ENCODE results near the gene CBLB. TPM values are rescaled to one million over a fixed set of nuclear protein-coding genes. Genes with fewer than 3 reads are reported as not detected.
"Not testable (repeated sequence)": the region's sequence is repeated elsewhere in the genome, so short reads cannot be mapped to it uniquely, and the experiment has no call there.

CBLB gene
- total RNA-seq, 1 donor, result 12.1 TPM

DNA sequence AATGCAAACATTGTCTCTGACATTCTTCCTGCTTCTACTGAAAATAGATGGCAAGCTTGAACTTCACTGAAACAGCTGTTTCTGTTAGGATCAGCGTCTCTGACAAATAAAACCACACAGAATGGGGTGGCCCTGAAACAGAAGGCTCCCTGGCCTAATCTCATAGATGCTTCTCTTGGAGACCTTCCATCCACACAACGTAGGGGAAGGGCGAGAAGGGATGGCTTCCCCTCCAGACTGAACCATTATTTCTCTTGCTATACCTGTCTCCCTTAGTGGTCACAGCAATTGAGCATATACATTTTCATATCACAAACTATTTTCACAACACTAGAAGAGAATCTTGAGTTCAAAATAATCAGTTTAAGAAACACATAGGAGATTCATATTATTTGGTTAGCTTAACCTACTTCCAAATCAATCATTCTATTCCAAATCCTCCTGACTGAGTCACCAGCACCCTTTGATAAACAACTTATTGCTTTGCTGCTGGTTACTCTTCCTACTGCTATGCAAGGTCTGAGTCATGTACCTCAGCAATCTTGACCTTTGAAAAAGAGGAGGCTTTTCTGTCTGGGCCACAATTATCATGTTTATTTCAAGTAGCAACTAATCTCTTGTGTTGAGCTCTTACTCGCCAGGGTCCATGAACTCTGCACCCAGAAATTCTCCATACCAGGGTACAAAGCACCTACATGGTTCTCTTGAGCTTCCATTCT is 45.5 kb downstream of the CBLB start:
- no peak for DNase-seq (ENCODE audit: low read depth in 2 of 3, low spot score in 2 of 3)

DNA sequence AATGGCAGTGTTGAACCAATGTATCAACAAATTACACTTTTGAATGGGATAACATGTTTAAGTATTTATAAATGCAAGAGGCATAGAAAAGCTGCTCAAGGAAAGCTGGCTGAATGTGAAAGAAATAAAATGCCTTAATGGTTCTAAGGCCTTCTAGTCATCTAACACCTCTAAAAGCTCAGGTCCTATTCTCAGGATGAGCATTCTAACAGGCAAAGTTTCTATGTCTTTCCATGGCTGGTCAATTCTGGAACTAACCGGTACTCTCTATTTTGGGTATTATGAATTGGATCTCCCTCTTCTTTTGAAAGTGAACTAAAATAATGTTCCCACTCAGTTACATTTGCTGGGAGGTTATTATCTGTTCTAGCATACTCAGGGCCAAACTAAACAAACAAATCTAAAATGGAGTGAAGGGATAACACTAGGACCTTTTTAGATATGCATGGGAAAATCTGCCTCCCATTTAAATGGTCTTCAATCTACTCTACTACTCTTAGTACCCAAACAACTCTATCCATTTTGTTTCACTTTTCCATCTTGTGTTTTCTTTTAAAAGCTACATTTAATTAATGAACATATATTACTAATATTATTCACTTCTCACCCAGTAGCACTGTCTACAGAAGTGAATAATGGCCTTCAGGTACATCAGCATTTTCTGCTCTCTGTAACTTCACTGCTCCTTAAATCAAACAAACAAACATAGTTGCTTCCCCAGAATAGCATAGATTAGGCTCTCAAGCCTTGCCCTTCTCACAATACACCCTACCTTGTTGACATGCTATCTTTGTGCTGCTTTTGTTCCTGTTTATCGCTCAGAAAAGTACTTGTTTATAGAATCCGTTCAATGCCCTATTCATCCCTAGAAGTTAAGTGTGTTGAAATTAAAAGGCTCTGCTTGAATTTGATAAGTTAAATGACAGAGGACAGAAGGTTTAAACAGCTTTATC is 46.4 kb downstream of the CBLB start:
- DNase-seq (ENCODE audit: low read depth in 2 of 3, low spot score in 2 of 3), result no peak

DNA sequence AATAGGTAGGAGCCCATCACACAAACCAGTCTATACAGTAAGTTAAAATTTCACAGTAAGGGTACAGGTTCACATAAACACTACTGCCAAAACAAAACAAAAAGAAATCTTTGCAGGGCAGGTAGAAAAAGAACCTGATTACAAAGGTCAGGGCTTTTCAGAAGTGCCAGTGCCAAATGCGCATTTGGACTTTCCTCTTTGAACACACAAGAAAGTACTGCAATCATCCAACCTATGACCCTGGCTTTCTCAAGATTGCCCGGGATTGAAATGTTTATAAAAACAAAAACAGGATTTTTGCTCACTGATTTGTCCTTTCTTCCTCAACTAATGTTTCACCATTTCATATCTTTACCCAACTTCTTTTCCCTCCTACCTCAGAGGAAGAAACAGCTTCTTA is 47.4 kb downstream of the CBLB start:
- DNase-seq (ENCODE audit: low read depth in 2 of 3, low spot score in 2 of 3), result no peak

DNA sequence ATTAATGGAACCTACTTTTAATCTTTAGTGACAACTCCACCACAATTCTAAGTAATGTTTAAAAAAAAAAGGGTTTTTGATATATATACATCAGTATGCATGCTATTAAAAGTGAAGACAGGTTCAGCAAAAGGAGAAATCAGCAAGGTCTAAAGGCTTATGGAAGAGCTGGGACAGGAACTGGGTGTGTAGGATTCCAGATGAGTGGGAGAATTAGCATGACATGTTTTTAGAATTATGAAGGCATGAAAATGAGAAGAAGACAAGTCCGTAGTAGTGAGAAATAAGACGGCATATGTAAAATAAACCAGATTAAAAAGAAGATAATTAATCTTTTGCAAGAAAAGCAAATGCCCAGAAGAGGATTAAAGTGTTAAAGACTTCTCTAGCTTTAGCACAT is 52.0 kb downstream of the CBLB start:
- no peak for DNase-seq (ENCODE audit: low read depth in 2 of 3, low spot score in 2 of 3)

DNA sequence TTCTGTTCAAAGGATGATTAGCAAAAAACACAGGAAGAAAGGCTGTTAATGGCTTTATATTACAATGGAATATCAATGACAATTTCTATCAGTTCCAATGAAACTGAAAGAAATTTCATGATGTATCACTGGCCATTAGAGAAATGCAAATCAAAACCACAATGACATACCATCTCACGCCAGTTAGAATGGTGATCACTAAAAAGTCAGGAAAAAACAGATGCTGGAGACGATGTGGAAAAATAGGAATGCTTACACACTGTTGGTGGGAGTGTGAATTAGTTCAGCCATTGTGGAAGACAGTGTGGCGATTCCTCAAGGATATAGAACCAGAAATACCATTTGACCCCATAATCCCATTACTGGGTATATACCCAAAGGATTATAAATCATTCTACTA is 53.5 kb downstream of the CBLB start:
- not testable (repeated sequence) for DNase-seq (ENCODE audit: low read depth in 2 of 3, low spot score in 2 of 3)

DNA sequence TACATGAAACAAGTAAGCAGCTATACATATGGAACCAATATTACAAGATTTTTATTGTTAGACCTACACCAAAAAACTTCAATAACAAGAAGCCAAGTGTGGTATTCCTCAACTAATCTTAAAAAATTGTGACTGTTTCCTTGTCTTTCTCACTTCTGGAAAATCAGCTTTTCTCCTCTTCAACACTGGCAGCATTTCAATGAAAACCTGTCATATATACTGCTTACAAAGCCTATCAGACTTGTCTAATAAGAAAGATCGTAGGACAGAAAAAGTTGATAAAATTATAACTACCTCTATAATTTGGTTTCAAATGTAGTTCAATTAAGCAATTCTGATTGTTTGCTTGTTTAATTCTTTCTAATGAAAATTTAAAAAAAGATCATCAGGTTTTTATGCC is 55.1 kb downstream of the CBLB start:
- DNase-seq (ENCODE audit: low read depth in 2 of 3, low spot score in 2 of 3), result no peak

DNA sequence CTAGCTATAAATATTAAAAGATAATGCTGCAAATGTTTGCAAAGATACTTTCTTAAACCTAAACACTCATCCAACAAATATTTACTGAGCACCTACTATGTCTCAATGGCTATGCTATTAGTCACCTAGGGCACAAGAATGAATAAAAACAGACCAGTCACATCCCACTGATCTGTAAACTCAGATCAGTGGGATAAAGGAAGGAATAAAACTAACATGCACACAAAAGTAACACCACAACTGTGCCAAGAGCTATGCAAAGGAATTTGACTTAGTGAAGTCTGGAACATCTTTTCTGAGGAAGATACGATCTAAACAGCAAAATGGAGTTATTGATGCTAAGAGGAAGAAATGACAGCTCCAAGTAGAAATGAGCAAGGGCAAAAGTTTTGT is 56.6 kb downstream of the CBLB start:
- no peak for DNase-seq (ENCODE audit: low read depth in 2 of 3, low spot score in 2 of 3)

DNA sequence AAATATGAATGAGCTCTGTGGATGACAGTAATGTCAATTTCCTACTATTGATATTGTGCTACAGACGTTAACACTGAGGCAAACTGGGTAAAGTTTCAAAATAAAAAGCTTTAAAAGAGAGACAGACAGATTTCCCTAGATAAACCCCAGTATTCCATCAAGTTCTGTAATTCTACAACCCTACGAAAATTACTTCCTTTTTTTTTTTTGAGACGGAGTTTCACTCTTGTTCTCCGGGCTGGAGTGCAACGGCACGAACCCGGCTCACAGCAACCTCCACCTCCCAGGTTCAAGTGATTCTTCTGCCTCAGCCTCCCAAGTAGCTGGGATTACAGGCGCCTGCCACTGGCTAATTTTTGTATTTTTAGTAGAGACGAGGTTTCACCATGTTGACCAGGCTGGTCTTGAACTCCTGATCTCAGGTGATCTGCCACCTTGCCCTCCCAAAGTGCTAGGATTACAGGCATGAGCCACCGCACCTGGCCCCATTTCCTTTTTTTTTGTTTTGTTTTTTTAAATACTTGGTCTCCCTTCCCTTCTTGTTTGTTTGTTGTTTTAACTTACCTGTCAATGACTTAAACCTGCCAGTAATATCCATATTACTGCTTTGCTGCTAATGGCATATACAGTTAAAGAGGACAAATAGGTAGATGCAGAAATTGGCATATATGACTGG is 57.2 kb downstream of the CBLB start:
- DNase-seq (ENCODE audit: low read depth in 2 of 3, low spot score in 2 of 3), result no peak

DNA sequence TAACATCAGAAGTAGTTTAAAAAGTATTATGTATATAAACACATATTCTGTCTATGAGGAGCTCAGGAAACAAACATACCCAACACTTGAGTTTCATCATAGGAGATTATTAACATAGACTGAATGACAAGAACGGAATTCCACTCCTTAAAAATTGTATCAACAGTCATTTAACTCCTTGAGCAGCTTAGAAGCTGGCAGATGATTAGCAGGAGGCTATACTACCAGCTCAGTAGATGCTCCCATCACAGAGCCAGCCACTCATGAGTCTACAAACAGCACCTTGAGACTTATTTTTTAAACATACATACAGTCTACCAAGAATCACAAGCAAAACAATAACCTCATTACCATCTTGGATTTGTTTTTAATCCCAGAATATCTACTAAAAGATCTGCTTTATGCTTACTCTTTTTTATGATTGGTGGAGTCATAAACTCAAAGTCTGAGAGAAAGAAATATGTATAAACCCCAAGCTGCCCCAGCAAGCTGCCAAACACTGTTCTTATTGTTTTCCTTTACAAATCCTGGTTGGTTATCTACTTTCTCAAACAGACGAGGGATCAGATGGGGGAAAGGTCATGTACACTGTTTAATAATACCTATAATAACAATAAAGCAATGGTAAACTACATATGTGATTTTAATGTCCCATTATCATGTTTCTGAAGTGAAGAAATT is 59.5 kb downstream of the CBLB start:
- no peak for DNase-seq (ENCODE audit: low read depth in 2 of 3, low spot score in 2 of 3)

DNA sequence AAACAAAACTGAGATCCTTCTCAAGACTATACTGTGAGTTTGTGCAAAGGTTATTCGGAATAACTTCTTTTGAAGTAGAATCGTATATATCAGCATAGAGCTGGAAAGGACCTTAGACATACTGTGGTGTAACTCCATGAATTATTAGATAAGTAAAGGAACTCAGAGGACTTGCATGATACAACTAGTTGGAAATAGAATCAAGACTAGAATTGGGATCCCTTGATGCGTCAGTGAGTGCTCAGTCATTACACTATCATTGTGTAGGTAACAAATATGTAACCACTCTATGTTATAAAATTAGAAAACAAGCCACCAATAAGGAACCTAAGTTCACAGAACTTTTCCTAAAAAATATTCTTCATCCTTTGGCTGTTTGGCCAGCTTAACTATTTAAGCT is 61.1 kb downstream of the CBLB start:
- no peak for DNase-seq (ENCODE audit: low read depth in 2 of 3, low spot score in 2 of 3)

DNA sequence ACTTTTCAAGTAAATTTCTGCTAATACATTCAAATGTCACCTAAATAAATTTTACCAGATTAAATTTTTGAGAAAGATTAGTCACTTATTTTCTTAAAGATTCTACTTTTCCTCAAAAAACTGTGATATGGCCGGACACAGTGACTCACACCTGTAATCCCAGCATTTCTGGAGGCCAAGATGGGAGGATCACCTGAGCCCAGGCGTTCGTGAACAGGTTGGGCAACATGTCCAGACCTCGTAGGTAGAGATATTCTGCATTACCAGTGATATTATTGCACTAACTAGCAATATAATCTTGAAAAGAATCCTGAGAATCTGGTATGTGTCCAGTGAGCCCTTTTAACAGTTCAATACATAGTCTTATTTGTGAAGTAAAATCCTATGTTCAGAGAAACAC is 61.7 kb downstream of the CBLB start:
- no peak for DNase-seq (ENCODE audit: low read depth in 2 of 3, low spot score in 2 of 3)

DNA sequence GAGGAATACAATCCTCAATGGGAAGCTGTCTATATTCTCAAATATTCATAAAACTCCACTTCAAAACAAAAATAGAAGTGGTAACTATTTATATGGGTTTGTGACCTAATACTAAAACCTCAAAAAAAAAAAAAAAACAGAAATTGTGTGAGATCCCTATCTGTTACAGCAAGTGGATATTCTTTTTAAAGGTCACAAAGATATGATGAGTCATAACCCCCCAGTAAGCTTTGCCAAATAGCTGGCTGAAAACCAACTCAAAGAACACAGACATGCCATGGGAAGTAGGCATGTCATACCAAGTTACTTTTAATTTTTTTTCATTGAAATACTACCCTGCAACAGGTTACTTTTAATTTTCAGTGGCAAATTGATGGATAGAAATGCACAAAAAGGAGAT is 62.5 kb downstream of the CBLB start:
- DNase-seq (ENCODE audit: low read depth in 2 of 3, low spot score in 2 of 3), result peak in 2 of 3 donors; percentile 77 to 92

DNA sequence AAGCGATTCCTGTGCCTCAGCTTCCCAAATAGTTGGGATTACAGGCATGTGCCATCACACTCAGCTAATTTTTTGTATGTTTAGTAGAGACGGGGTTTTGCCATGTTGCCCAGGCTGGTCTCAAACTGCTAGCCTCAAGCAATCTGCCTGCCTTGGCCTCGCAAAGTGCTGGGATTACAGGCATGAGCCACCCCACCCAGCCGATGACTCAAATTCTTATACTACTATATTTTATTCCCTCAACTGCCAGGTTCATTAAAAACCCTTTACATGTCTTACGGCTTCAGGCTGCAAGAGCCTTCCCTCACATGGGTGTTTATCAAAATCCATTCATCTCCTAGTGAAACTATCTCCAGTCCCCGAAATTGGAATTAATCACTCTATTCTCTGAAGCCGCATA is 63.4 kb downstream of the CBLB start:
- DNase-seq (ENCODE audit: low read depth in 2 of 3, low spot score in 2 of 3), result no peak

DNA sequence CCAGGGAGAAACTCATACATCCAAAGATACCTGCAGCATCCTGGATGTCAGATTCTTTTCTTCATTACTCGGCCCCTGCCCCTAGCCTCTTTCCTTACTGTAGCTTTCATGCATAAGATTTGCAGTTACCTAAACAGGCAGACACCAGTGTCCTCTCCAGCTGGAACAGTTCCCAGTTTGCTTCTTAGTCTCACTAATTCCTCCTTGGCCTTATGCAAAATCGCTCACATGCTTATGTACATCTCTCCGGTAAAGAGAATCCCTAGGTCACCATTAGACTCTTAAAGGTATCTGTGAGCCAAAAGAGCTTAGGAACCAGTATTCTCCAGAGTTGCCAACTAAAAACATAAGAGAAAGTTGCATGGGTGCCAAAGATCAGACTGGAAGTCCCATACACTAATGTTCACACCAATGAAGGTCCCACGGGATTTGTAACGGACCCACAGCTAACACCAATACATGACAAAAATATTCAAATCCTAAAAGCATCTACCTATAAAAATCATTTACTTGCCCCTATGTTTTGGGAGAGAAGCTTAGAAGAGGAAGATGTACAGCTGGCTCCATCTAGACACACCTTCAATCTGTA is 66.6 kb downstream of the CBLB start:
- DNase-seq (ENCODE audit: low read depth in 2 of 3, low spot score in 2 of 3), result no peak

DNA sequence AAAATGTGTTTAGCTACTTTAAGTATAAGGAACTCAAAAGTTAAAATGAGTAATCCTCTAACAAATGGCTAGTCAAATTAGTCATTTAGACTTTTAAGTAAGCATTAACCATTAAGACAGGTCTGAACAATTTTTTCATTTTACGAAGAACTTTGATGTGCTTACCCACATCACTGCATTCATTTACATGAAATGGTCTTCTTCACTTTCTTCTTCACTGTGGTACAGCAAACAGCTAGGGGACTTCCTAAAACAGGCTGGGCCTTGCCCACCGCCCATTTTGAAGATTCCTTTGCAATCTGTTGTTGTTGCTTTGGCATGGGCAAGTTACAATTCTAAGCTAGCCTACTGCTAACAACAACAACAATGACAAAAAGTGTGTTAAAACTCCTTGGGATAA is 67.4 kb downstream of the CBLB start:
- DNase-seq (ENCODE audit: low read depth in 2 of 3, low spot score in 2 of 3), result no peak

DNA sequence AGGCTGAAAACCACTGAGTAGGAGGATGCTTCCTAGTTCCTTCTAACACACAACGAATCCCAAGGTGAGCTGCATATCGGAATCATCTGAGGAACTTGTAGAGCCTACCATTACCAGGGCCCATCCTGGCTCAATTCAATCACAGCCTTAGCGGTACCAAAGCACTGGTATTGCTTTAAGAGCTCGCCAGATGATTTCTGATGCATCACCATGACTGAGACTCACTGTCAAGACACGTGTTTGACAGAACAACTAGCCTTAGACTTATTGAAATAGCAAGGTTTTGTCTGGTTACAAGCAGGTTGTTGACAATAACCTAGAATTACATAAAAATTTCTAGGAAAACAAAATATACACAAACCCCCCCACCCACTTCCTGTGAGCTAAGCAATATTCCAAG is 68.5 kb downstream of the CBLB start:
- DNase-seq (ENCODE audit: low read depth in 2 of 3, low spot score in 2 of 3), result no peak

DNA sequence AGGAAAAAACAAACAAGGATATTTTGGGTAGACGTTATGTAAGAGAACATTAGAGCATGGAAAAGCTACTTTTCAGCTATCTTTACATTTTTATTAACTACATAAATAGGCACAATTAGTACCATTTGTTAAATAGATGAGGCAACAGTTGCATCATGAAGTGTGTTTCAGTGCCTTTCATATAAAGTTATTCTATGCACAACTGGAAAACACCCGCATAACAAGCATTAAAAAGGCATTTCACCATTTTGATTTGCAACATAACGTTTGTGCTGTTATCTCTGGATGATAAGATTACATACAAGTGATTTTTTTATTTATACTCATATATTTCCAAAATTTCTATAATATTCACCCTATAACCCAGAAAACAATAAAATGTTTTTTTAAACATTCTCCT is 69.5 kb downstream of the CBLB start:
- DNase-seq (ENCODE audit: low read depth in 2 of 3, low spot score in 2 of 3), result no peak

DNA sequence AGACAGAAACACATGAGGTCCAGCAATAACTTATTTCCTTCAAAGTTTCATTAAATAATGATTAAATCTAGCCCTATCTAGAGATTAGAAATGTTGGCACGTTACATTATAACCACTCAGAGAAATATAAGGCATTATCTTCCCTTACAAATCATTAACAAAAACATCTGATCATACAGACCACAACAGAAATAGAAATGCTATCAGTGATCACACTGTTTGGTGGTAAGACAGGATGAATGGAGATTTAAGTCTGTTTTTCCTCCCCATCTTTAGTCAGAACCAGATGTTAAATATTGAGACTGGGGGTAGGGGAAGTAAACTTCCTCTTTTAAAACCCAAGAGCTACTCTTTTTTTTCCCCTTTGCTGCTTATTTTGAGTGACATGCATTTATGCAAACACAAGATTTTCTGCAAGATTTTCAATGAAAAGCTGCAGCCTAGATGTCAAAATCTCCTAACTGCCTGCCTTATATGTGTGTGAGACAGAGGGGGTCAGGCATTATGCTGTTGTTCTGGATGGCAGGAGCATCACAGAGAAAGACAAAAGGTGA is 70.4 kb downstream of the CBLB start:
- peak in 2 of 3 donors; percentile 55 to 93 for DNase-seq (ENCODE audit: low read depth in 2 of 3, low spot score in 2 of 3)

DNA sequence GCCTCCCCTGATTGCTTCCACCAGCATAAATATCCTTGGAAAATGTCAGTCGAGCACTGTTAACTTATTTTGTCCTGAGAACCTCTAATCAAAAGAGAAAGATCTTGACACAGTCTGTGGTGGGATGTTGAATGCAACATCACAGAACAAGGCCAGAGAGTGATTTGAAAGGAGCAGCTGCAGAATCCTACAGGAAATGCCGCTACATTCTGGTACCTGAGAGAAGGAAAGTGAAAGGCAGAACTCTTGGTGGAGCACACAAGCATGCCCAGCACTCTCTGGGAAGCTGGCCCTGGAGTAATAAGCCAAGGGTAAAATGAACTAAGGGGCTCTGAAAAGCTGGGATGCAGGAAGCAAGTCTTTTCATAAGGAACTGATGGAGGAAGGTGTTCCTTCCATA is 75.8 kb downstream of the CBLB start:
- no peak for DNase-seq (ENCODE audit: low read depth in 2 of 3, low spot score in 2 of 3)

Data from hematopoietic multipotent progenitor cell (in vitro differentiated cells).